ENCODE data around the gene EGR2. TPM values are rescaled to one million over a fixed set of nuclear protein-coding genes. Genes with fewer than 3 reads are reported as not detected.

Gene EGR2
- polyA plus RNA-seq, 1 of the 3 experiments (the other 2 are of a cell fraction), result 0.25 TPM

- Histone ChIP-seq H4K20me1 (ENCODE audit: insufficient read depth) (no peaks in the 10 kb centered on the region), H2AFZ (ENCODE audit: low read depth) (no peak overlapping the region), H3K79me2 (ENCODE audit: insufficient read depth) (no peaks in the 10 kb centered on the region), H3K9me2 (no peaks in the 10 kb centered on the region), H3K9ac (no peak overlapping the region), H3K27ac (ENCODE audit: low read depth in 2 of 2, low read length in 1 of 2) (no peak overlapping the region), H3K4me1 (ENCODE audit: control insufficient read depth in 1 of 2, insufficient read depth in 2 of 2, low read depth in 1 of 2, low read length in 1 of 2) (no peaks in the 10 kb centered on the region; a peak in 1 of 4 replicates), H3K9me3 (no peaks in the 10 kb centered on the region), H3K4me3 (ENCODE audit: low read depth in 2 of 2, low read length in 1 of 2) (no peak overlapping the region), H3K36me3 (replicated peaks in 1 of 2; ENCODE audit: control insufficient read depth in 1 of 2, insufficient read depth in 2 of 2, low read length in 1 of 2) (no peaks in the 10 kb centered on the region), H3F3A (replicated peaks; ENCODE audit: insufficient read depth) (no peaks in the 10 kb centered on the region), H3K4me2 (no peak overlapping the region), H3K27me3 (ENCODE audit: insufficient read depth) (peaks cover 21% of the 10 kb centered on the region)
- ChIA-PET POLR2A (no interaction called here), CTCF (no interaction called here)
- 65% methylated on average over 4 of the region's 4 CpGs for WGBS (ENCODE audit: low lambda C conversion rate)
- no peak for DNase-seq
- TF ChIP-seq RXRA (IDR thresholded peaks at IDR 0.05; ENCODE audit: borderline replicate concordance, low read depth) (no peak), MXI1 (IDR thresholded peaks at IDR 0.05; ENCODE audit: low read depth, low read length) (no peak), TAF1 (IDR thresholded peaks at IDR 0.05; ENCODE audit: borderline replicate concordance, low read depth, low read length) (no peak), PBX3 (IDR thresholded peaks at IDR 0.05) (no peak), REST (IDR thresholded peaks at IDR 0.05; ENCODE audit: low read depth, low read length) (no peak), RAD21 (IDR thresholded peaks at IDR 0.05; ENCODE audit: low read length) (no peak), FOXJ3 (CRISPR knock-in tag; IDR thresholded peaks at IDR 0.05) (no peak), NFIC (IDR thresholded peaks at IDR 0.05; ENCODE audit: borderline replicate concordance) (no peak), USF1 (IDR thresholded peaks at IDR 0.05; ENCODE audit: borderline replicate concordance, low read depth) (no peak), CHD2 (IDR thresholded peaks at IDR 0.05; ENCODE audit: low read length, partially characterized antibody) (no peak), ELF1 (IDR thresholded peaks at IDR 0.05) (no peak), MEF2A (IDR thresholded peaks at IDR 0.05; ENCODE audit: borderline replicate concordance, low read depth) (no peak), YY1 (IDR thresholded peaks at IDR 0.05; ENCODE audit: low read depth) (no peak), MAX (IDR thresholded peaks at IDR 0.05; ENCODE audit: low read depth) (no peak), ZBTB33 (IDR thresholded peaks at IDR 0.05; ENCODE audit: borderline replicate concordance, low read depth) (no peak), JUND (IDR thresholded peaks at IDR 0.05) (no peak), FOXM1 (IDR thresholded peaks at IDR 0.05; ENCODE audit: low read depth) (no peak)
These were observed 20.4 kb downstream of the EGR2 start for GRCh38 chr10:62795762-62796161.

All from SK-N-SH (cell line).